ENCODE measurements around the gene MCMBP.

MCMBP gene

GRCh38 chr10:119781498-119781897 is 91.1 kb downstream of the MCMBP start:
- no peak for DNase-seq

GRCh38 chr10:119780879-119781480 is 91.7 kb downstream of the MCMBP start:
- no peak for DNase-seq
